Sigmoid colon (tissue), 7 donors: Measurements from ENCODE around the gene PRIMA1. TPM values are rescaled to one million over a fixed set of nuclear protein-coding genes. Genes with fewer than 3 reads are reported as not detected.

Experiments
- DNase-seq: peaks from one replicate; pipeline ENCODE4 v3.0.0-alpha.2; 2019
- H3K27ac ChIP-seq, 4 donors: fragments of 200-600 bp; sonication (generic); one replicate each; pipeline ENCODE4 v1.5.1; 2016 to 2019; ENCODE audit warnings: mild to moderate bottlenecking in 1 of 4
- H3K27me3 ChIP-seq, 3 donors: fragments of 200-600 bp; sonication (generic); one replicate each; pipeline ENCODE4 v1.5.1; 2019; ENCODE audit warnings: mild to moderate bottlenecking in 1 of 3
- H3K36me3 ChIP-seq, 4 donors: fragments of 200-600 bp; sonication (generic); one replicate each; pipeline ENCODE4 v1.5.1; 2016 to 2019
- H3K4me1 ChIP-seq, 4 donors: fragments of 200-600 bp; sonication (generic); one replicate each; pipeline ENCODE4 v1.5.1; 2017 to 2019
- H3K4me3 ChIP-seq, 4 donors: fragments of 200-600 bp; sonication (generic); one replicate each; pipeline ENCODE4 v1.5.1; 2017 to 2019; ENCODE audit warnings: mild to moderate bottlenecking in 2 of 4, moderate library complexity in 1 of 4
- H3K9me3 ChIP-seq, 4 donors: fragments of 200-600 bp in 3 of 4; sonication (generic) in 3 of 4; one replicate each; pipeline versions ENCODE4 v1.5.1 to v1.6.1; 2013 to 2019
- CTCF ChIP-seq, 4 experiments: fragments of 450-650 bp in 3 of 4; fragments of 200-600 bp in 1 of 4; IDR thresholded peaks; one replicate each; pipeline ENCODE4 v1.5.1; 2016 to 2019; ENCODE audit warnings: antibody characterized with exemption in 4 of 4, mild to moderate bottlenecking in 3 of 4, moderate library complexity in 2 of 4
- EP300 ChIP-seq, 4 donors: sonication (generic); formaldehyde crosslinking; IDR thresholded peaks; one replicate each; pipeline ENCODE4 v1.6.1; 2017; ENCODE audit warnings: antibody characterized with exemption in 4 of 4
- POLR2A ChIP-seq, 2 donors: fragments of 450-650 bp; IDR thresholded peaks; one replicate each; pipeline ENCODE4 v1.6.1; 2016; ENCODE audit warnings: antibody characterized with exemption in 2 of 2, mild to moderate bottlenecking in 2 of 2, moderate library complexity in 2 of 2
- POLR2AphosphoS5 ChIP-seq, 4 donors: sonication (generic); formaldehyde crosslinking; IDR thresholded peaks; one replicate each; pipeline ENCODE4 v1.6.1; 2017; ENCODE audit warnings: antibody characterized with exemption in 4 of 4
- WGBS, 2 donors: extraction: QIAGEN DNeasy Blood & Tissue Kit; methylation state at CpG; one replicate each; pipeline ENCODE4 v1.1.7; 2013; 5-methylcytosine and 5-hydroxymethylcytosine counted together
- intact Hi-C: fragments of 100-400 bp; cut with DNase I; formaldehyde crosslinking; loops from one replicate; pipeline ENCODE4 v1.15.1; 2023
- polyA plus RNA-seq, 3 donors: library from polyadenylated mRNA; stranded (reverse); fragments of 200-250 nt; gene quantifications; one replicate each; pipeline ENCODE4 v1.2.3, GENCODE V29; 2013
- total RNA-seq, 4 donors: library from RNA; depleted of rRNA; stranded (reverse); fragments of >200 nt; gene quantifications; one replicate each; pipeline ENCODE4 v1.1.0, GENCODE V29; 2016
- donor health status: healthy with polysubstance abuse.
- donor health status: Bipolar disorder and iron deficiency.
- donor health status: healthy.

The PRIMA1 gene
- total and polyA plus RNA-seq, 7 donors, result 0.23 to 21.9 (median 7.6) TPM

- H3K4me1 ChIP-seq, result no peaks in the 10 kb centered on the region
- no peak overlapping the region for H3K27ac ChIP-seq
- no peak for DNase-seq
- no peaks in the 10 kb centered on the region for H3K9me3 ChIP-seq
- no peak overlapping the region for H3K4me3 ChIP-seq
- H3K36me3 ChIP-seq, result no peaks in the 10 kb centered on the region
- intact Hi-C loops, result no loop called here
- 77 to 89% methylated on average over 2 of the region's 2 CpGs for WGBS, 2 donors
- no peaks in the 10 kb centered on the region for H3K27me3 ChIP-seq
- TF ChIP-seq POLR2A (IDR thresholded peaks at IDR 0.05) (no peak), EP300 (IDR thresholded peaks at IDR 0.05) (no peak)
These were observed 111.8 kb downstream of the PRIMA1 start for GRCh38 chr14:93676416-93676958.

GRCh38 chr14:93675651-93676050 is 112.6 kb downstream of the PRIMA1 start:
- no peak overlapping the region for H3K4me3 ChIP-seq
- H3K4me1 ChIP-seq, result no peaks in the 10 kb centered on the region
- H3K27me3 ChIP-seq, result no peaks in the 10 kb centered on the region
- H3K27ac ChIP-seq, result no peak overlapping the region
- TF ChIP-seq CTCF (IDR thresholded peaks at IDR 0.05) (no peak), POLR2AphosphoS5 (IDR thresholded peaks at IDR 0.05) (no peak), EP300 (IDR thresholded peaks at IDR 0.05) (no peak), POLR2A (IDR thresholded peaks at IDR 0.05) (no peak)
- intact Hi-C loops, result no loop called here
- H3K9me3 ChIP-seq, result no peaks in the 10 kb centered on the region
- DNase-seq, result no peak
- no peaks in the 10 kb centered on the region for H3K36me3 ChIP-seq

- intact Hi-C loops, result no loop called here
- 74 to 84% methylated on average over 1 of the region's 1 CpG for WGBS, 2 donors
- Histone ChIP-seq H3K4me3 (no peak overlapping the region), H3K27me3 (no peaks in the 10 kb centered on the region), H3K36me3 (no peaks in the 10 kb centered on the region), H3K9me3 (no peaks in the 10 kb centered on the region), H3K27ac (no peak overlapping the region), H3K4me1 (no peaks in the 10 kb centered on the region)
- DNase-seq, result no peak
- TF ChIP-seq CTCF (IDR thresholded peaks at IDR 0.05), result no peak
- no peak for TF ChIP-seq EP300 (IDR thresholded peaks at IDR 0.05)
- TF ChIP-seq POLR2AphosphoS5 (IDR thresholded peaks at IDR 0.05), result no peak
- no peak for TF ChIP-seq POLR2A (IDR thresholded peaks at IDR 0.05)
These were observed 113.9 kb downstream of the PRIMA1 start for GRCh38 chr14:93674343-93674742.

GRCh38 chr14:93669632-93670031 is 118.7 kb downstream of the PRIMA1 start:
- Histone ChIP-seq H3K27ac (no peak overlapping the region), H3K27me3 (no peaks in the 10 kb centered on the region), H3K36me3 (no peaks in the 10 kb centered on the region), H3K4me3 (no peak overlapping the region), H3K4me1 (no peaks in the 10 kb centered on the region), H3K9me3 (peaks cover 0 to 8% (median 0%) of the 10 kb centered on the region in 4 donors)
- TF ChIP-seq EP300 (IDR thresholded peaks at IDR 0.05), result no peak
- no peak for TF ChIP-seq POLR2A (IDR thresholded peaks at IDR 0.05)
- TF ChIP-seq POLR2AphosphoS5 (IDR thresholded peaks at IDR 0.05), result no peak
- WGBS, 2 donors, result 46 to 75% methylated on average over 4 of the region's 4 CpGs
- intact Hi-C loops, result no loop called here
- no peak for DNase-seq

Other genes starting within 250 kb of the PRIMA1 start
- gene FAM181A, start 138.9 kb upstream of the PRIMA1 start, total RNA-seq, result not detected
- not detected for gene FAM181A, start 138.9 kb upstream of the PRIMA1 start, polyA plus RNA-seq
- 100 to 1,000 TPM; 117 to 178 (median 139) TPM for gene ASB2, start 188.1 kb upstream of the PRIMA1 start, total RNA-seq
- 1 to 10 TPM; 1.2 to 10.0 (median 4.2) TPM for gene ASB2, start 188.1 kb upstream of the PRIMA1 start, polyA plus RNA-seq
- gene CCDC197, start 208.8 kb upstream of the PRIMA1 start, total RNA-seq, result not detected
- not detected for gene CCDC197, start 208.8 kb upstream of the PRIMA1 start, polyA plus RNA-seq
- under 1 TPM; 0.14 to 0.71 (median 0.52) TPM for gene OTUB2, start 237.9 kb upstream of the PRIMA1 start, total RNA-seq
- 1 to 10 TPM in 2 of 3 donors, under 1 TPM in 1; 0.60 to 2.3 (median 2.0) TPM for gene OTUB2, start 237.9 kb upstream of the PRIMA1 start, polyA plus RNA-seq